Measurements from ENCODE around the gene MRPL58. TPM values are rescaled to one million over a fixed set of nuclear protein-coding genes. Genes with fewer than 3 reads are reported as not detected.
A peak's percentile ranks its signal among the peaks of the same experiment; 100 is the strongest.
"Not testable (repeated sequence)": the region's sequence is repeated elsewhere in the genome, so short reads cannot be mapped to it uniquely, and the experiment has no call there.

Gene MRPL58
- total and polyA plus RNA-seq, 10 donors, result 16.5 to 60.7 (median 31.7) TPM

DNA sequence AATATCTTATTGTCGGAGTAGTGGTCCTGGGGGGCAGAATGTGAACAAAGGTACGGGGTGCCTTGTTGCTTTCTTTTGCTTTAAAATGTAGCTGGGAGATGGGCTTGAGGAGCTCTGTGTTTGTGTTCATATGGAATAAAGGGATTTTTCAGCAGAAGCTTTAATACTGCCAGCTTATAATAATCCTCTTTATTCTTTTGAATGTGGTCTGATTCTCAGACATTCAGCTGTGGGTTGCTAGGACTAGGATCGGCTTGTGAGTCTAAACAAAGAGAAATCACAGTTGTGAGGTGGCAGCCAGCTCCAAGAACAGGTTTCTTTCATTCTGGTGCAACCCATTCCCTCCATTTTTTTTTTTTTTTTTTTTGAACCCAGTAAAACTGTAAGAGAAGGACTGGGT, 7.2 kb downstream of the MRPL58 start:
- TF ChIP-seq, protein P1, sequence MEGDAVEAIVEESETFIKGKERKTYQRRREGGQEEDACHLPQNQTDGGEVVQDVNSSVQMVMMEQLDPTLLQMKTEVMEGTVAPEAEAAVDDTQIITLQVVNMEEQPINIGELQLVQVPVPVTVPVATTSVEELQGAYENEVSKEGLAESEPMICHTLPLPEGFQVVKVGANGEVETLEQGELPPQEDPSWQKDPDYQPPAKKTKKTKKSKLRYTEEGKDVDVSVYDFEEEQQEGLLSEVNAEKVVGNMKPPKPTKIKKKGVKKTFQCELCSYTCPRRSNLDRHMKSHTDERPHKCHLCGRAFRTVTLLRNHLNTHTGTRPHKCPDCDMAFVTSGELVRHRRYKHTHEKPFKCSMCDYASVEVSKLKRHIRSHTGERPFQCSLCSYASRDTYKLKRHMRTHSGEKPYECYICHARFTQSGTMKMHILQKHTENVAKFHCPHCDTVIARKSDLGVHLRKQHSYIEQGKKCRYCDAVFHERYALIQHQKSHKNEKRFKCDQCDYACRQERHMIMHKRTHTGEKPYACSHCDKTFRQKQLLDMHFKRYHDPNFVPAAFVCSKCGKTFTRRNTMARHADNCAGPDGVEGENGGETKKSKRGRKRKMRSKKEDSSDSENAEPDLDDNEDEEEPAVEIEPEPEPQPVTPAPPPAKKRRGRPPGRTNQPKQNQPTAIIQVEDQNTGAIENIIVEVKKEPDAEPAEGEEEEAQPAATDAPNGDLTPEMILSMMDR (IDR thresholded peaks at IDR 0.05 in 8 of 11, conservative IDR thresholded peaks at IDR 0.05 in 3 of 11), result no peak
- TF ChIP-seq POLR2A (IDR thresholded peaks at IDR 0.05), result no peak
- TF ChIP-seq POLR2AphosphoS5 (IDR thresholded peaks at IDR 0.05), result no peak
- Histone ChIP-seq H3K36me3 (peaks cover 0 to 80% (median 56%) of the 10 kb centered on the region in 6 donors), H3K27ac (no peak overlapping the region), H3K4me1 (peaks cover 0 to 13% (median under 1%) of the 10 kb centered on the region in 6 donors), H3K27me3 (replicated peaks in 1 of 7) (no peaks in the 10 kb centered on the region), H3K4me3 (no peak overlapping the region), H3K9me3 (no peaks in the 10 kb centered on the region)
- 92 to 98% (median 96%) methylated on average over 3 of the region's 3 CpGs for WGBS, 5 donors
- DNase-seq, result no peak
- intact Hi-C loops (cut with DNase I; ENCODE audit: low total_unique reads), result no loop called here

DNA sequence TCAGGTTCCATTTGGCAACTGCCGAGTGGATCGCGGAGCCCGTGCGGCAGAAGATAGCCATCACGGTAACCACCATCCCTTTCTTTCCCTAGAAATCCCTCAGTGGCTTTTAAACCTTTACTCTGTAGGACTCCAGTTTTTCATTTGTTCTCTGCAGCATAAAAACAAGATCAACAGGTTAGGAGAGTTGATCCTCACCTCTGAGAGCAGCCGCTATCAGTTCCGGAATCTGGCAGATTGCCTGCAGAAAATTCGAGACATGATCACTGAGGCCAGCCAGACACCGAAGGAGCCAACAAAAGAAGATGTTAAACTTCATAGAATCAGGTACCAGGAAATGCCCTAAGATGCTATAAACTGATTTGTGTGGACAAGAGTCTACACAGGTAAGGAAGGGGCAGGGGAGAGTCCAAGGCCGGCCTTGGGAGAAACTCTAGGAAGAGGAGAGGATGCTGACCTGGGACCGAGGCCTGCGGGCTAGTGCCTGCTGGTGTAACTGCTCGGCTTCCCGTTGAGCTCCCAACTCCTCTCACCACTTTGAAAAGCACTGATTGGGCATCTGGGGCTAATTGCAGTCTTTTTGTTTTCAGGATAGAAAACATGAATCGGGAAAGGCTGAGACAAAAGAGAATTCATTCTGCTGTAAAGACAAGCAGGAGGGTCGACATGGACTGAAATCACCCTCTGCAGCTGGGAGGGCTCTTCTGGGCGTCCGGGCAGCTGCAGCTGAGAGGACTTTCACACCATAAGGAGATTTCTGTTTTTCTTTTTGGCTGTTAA, 8.1 kb downstream of the MRPL58 start:
- TF ChIP-seq, protein P1 (IDR thresholded peaks at IDR 0.05 in 8 of 11, conservative IDR thresholded peaks at IDR 0.05 in 3 of 11), result no peak
- TF ChIP-seq POLR2A (IDR thresholded peaks at IDR 0.05), result no peak
- no peak for TF ChIP-seq POLR2AphosphoS5 (IDR thresholded peaks at IDR 0.05)
- no peaks in the 10 kb centered on the region for H3K9me3 ChIP-seq
- peaks cover 0 to 79% (median 56%) of the 10 kb centered on the region in 6 donors for H3K36me3 ChIP-seq
- peaks cover 0 to 13% (median 0%) of the 10 kb centered on the region in 6 donors for H3K4me1 ChIP-seq
- no peak overlapping the region for H3K4me3 ChIP-seq
- no peak for DNase-seq
- WGBS, 5 donors, result 92 to 98% (median 97%) methylated on average over 19 of the region's 19 CpGs
- no peak overlapping the region for H3K27ac ChIP-seq
- intact Hi-C loops (cut with DNase I; ENCODE audit: low total_unique reads), result no loop called here
- H3K27me3 ChIP-seq (replicated peaks in 1 of 7), result no peaks in the 10 kb centered on the region

DNA sequence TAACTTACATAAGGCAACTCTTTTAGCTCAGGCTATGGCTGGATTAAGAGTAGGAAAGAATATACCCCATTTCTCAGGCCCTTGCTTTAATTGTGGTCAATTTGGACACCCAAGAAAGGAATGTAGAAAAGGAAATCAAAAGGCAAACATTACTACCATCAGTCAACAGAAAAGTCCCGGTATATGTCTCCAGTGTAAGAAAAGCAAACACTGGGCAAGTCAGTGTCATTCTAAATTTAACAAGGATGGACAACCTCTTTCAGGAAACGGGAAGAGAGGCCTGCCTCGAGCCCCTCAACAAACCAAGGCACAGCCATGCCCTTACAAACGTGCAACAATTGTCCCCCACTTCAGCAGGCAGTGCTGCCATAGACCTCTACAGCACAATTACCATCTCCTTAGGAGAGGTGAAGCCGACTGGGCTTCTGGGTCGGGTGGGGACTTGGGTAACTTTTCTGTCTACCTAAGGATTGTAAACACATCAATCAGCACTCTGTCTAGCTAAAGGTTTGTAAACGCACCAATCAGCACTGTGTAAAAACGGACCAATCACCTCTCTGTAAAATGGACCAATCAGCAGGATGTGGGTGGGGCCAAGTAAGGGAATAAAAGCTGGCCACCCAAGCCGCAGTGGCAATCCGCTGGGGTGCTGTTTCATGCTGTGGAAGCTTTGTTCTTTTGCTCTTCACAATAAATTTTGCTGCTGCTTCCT, 12.4 kb downstream of the MRPL58 start:
- peaks cover 0 to 1% (median 0%) of the 10 kb centered on the region in 8 donors for H3K9me3 ChIP-seq
- WGBS, 5 donors, result 73 to 87% (median 80%) methylated on average over 10 of the region's 10 CpGs
- H3K27me3 ChIP-seq (replicated peaks in 1 of 7), result no peaks in the 10 kb centered on the region
- intact Hi-C loops (cut with DNase I; ENCODE audit: low total_unique reads), result no loop called here
- H3K36me3 ChIP-seq, result peaks cover 0 to 38% (median 32%) of the 10 kb centered on the region in 6 donors
- peaks cover 0 to 26% (median 0%) of the 10 kb centered on the region in 6 donors for H3K4me1 ChIP-seq
- DNase-seq, result peak; percentile 39
- no peak overlapping the region for H3K27ac ChIP-seq
- TF ChIP-seq POLR2A (IDR thresholded peaks at IDR 0.05) (no peak), POLR2AphosphoS5 (IDR thresholded peaks at IDR 0.05) (no peak)
- TF ChIP-seq, protein P1 (IDR thresholded peaks at IDR 0.05 in 8 of 11, conservative IDR thresholded peaks at IDR 0.05 in 3 of 11), result no peak
- H3K4me3 ChIP-seq, result no peak overlapping the region

DNA sequence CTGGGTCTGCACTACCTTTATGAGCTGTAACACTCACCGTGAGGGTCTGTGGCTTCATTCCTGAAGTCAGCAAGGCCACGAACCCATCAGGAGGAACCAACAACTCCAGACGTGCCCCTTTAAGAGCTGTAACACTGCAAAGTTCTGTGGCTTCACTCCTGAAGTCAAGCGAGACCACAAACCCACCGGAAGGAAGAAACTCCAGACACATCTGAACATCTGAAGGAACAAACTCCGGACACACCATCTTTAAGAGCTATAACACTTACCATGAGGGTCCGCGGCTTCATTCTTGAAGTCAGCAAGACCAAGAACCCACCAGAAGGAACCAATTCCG, 12.9 kb downstream of the MRPL58 start:
- intact Hi-C loops (cut with DNase I; ENCODE audit: low total_unique reads); H3K27ac ChIP-seq; H3K4me3 ChIP-seq; H3K27me3 ChIP-seq (replicated peaks in 1 of 7); H3K9me3 ChIP-seq: not testable (repeated sequence)
- peak; percentile 18 for DNase-seq
- 30 to 68% (median 44%) methylated on average over 9 of the region's 9 CpGs for WGBS, 5 donors
- Histone ChIP-seq H3K4me1 (peaks cover 0 to 26% (median 0%) of the 10 kb centered on the region in 6 donors), H3K36me3 (peaks cover 0 to 32% (median 27%) of the 10 kb centered on the region in 6 donors)

DNA sequence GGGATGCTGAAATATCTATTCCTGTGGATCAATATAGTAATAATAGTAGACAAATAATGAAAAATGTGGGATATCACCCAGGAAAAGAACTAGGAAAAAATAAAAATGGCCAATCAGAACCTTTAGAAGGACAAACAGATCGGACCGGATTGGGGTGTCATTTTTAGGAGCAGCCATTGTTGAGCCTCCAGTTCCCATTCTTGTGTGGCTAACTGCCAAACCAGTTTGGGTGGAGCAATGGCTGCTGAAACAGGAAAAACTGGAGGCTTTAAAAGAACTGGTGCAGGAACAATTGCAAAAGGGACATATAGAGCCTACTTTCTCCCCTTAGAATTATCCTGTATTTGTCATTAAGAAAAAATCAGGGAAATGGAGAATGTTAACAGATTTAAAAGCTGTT, 14.2 kb downstream of the MRPL58 start:
- H3K27me3 ChIP-seq (replicated peaks in 1 of 7); H3K9me3 ChIP-seq; DNase-seq; H3K4me3 ChIP-seq; intact Hi-C loops (cut with DNase I; ENCODE audit: low total_unique reads); H3K27ac ChIP-seq: not testable (repeated sequence)
- peaks cover 0 to 20% (median 14%) of the 10 kb centered on the region in 6 donors for H3K36me3 ChIP-seq
- WGBS, 5 donors, result 46 to 71% (median 57%) methylated on average over 2 of the region's 2 CpGs
- peaks cover 0 to 28% (median 0%) of the 10 kb centered on the region in 6 donors for H3K4me1 ChIP-seq
